ENCODE data around the gene EDC3.

GRCh38 chr15:74592222-74592621 lies 103.6 kb downstream of the EDC3 start:
- TF ChIP-seq CTCF (IDR thresholded peaks at IDR 0.05 in 2 of 3, conservative IDR thresholded peaks at IDR 0.05 in 1 of 3; ENCODE audit: borderline replicate concordance in 1 of 3, insufficient read depth in 1 of 3, low read depth in 2 of 3, low read length in 2 of 3) (no peak), YY1 (IDR thresholded peaks at IDR 0.05; ENCODE audit: extremely low read depth, insufficient replicate concordance, low read depth, low read length) (no peak), CEBPB (IDR thresholded peaks at IDR 0.05; ENCODE audit: low read depth) (no peak), EZH2phosphoT487 (IDR thresholded peaks at IDR 0.05; ENCODE audit: borderline replicate concordance) (no peak), POLR2AphosphoS5 (IDR thresholded peaks at IDR 0.05; ENCODE audit: low read depth, low read length) (no peak), ZBTB33 (IDR thresholded peaks at IDR 0.05; ENCODE audit: extremely low read depth, insufficient replicate concordance, low read length) (no peak), TCF7L2 (IDR thresholded peaks at IDR 0.05; ENCODE audit: borderline replicate concordance, extremely low read depth, insufficient read depth, insufficient read length) (no peak), POLR2A (IDR thresholded peaks at IDR 0.05; ENCODE audit: borderline replicate concordance, extremely low read depth, insufficient read depth, insufficient read length) (no peak), ZNF274 (IDR thresholded peaks at IDR 0.05; ENCODE audit: low read depth, low read length) (no peak), SIN3A (IDR thresholded peaks at IDR 0.05; ENCODE audit: low read depth) (no peak), REST (IDR thresholded peaks at IDR 0.05; ENCODE audit: low read depth) (no peak), JUND (IDR thresholded peaks at IDR 0.05) (no peak), MAX (IDR thresholded peaks at IDR 0.05) (no peak)
